SK-N-SH (cell line): ENCODE data around the gene SFXN3.

ENCODE experiments used
- CHD2 ChIP-seq: fragments of 150-350 bp; IDR thresholded peaks from 2 replicates; pipeline ENCODE4 v1.6.1; 2018; ENCODE audit warnings: low read length; ENCODE audit not compliant: partially characterized antibody
- TF ChIP-seq, protein P1 (sequence below): fragments of 200-600 bp; sonication (generic); IDR thresholded peaks from 2 replicates; pipeline ENCODE4 v1.6.1; 2017; ENCODE audit warnings: antibody characterized with exemption, mild to moderate bottlenecking, moderate library complexity

DNA sequence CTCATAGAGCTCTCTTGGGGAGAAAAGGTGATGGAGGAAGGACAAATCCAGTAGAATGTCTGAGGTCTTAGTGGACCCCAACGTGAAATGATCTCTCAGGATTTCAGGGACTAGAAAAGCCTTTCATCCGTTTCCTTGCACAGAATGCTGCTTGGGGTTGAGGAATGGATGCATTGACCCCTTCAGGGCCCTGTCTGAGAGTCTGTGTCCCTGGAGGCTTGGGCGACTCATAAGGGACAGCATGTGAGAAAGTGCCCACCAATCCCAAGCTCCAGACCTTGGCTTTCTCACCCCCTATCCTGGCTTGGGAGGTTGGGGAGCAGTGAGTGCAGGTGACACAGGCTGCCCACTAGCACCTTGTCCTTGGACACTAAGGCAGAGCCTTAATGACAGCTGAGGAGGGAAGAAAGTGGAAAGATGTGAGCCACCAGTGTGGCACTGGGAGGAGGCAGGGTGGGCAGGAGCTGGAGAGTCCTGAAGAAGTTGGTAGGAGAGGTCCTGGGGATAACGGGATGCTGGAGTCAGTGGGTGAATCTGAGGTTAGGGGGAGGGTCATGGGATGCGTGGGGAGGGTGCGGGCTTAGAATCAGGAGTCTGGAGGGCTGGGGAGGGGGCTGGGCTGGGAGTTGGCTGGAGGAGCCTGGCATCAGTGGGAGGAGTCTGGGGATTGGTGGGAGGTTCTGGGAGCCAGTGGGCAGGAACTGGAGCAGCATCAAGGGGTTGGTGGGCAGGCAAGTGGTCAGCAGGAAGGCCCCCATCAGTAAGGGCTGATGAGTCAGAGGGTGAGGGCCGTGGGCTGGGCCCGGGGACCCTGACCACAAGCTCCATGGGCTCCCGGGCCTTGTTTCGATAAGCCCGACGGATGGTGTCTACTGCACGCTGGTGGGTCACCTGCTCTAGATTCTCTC is 22.9 kb upstream of the SFXN3 start:
- TF ChIP-seq, protein P1, sequence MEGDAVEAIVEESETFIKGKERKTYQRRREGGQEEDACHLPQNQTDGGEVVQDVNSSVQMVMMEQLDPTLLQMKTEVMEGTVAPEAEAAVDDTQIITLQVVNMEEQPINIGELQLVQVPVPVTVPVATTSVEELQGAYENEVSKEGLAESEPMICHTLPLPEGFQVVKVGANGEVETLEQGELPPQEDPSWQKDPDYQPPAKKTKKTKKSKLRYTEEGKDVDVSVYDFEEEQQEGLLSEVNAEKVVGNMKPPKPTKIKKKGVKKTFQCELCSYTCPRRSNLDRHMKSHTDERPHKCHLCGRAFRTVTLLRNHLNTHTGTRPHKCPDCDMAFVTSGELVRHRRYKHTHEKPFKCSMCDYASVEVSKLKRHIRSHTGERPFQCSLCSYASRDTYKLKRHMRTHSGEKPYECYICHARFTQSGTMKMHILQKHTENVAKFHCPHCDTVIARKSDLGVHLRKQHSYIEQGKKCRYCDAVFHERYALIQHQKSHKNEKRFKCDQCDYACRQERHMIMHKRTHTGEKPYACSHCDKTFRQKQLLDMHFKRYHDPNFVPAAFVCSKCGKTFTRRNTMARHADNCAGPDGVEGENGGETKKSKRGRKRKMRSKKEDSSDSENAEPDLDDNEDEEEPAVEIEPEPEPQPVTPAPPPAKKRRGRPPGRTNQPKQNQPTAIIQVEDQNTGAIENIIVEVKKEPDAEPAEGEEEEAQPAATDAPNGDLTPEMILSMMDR = no peak
- TF ChIP-seq CHD2 = no peak
